Caco-2 (cell line): Measurements from ENCODE around the gene XPC. TPM values are rescaled to one million over a fixed set of nuclear protein-coding genes. Genes with fewer than 3 reads are reported as not detected.

Source experiments
- BruUV-seq: library from RNA; stranded (reverse); fragments of 400-500 nt; replicated peaks from 2 replicates; lab custom pipeline; 2021; lab: Mats Ljungman, UMichigan
- CTCF ChIA-PET: fragments of 300-600 bp; sonication (Branson Sonifier 250); formaldehyde crosslinking; loops from one replicate; lab custom pipeline; 2022; ENCODE audit warnings: antibody characterized with exemption; lab: Charles Lee
- POLR2A ChIA-PET: fragments of 300-600 bp; sonication (Branson Sonifier 250); formaldehyde crosslinking; loops from one replicate; lab custom pipeline; 2022; ENCODE audit warnings: antibody characterized with exemption; lab: Charles Lee
- DNase-seq, 2 experiments: peaks; one replicate each; pipeline versions ENCODE4 v3.0.0 to v3.0.0-alpha.2; 2020 to 2022
- H3K27me3 ChIP-seq: replicated peaks from 2 replicates; pipeline ENCODE4 v1.6.0; 2011; ENCODE audit warnings: low read length; ENCODE audit not compliant: control insufficient read depth, insufficient read depth
- H3K36me3 ChIP-seq: 2 replicates; pipeline ENCODE4 v1.5.1; 2011; ENCODE audit warnings: low read length; ENCODE audit not compliant: control insufficient read depth, insufficient read depth
- H3K4me1 ChIP-seq: fragments of 250-450 bp; sonication (Bioruptor Pico); 2 replicates; pipeline ENCODE4 v1.5.1; 2020; ENCODE audit warnings: mild to moderate bottlenecking
- H3K4me3 ChIP-seq: 2 replicates; pipeline ENCODE4 v1.5.1; 2011; ENCODE audit warnings: low read depth, mild to moderate bottlenecking, control low read depth, low read length
- H3K9me3 ChIP-seq: fragments of 250-450 bp; sonication (Bioruptor Pico); 2 replicates; pipeline ENCODE4 v1.5.1; 2020; ENCODE audit warnings: mild to moderate bottlenecking, moderate library complexity
- H3K27ac Mint-ChIP-seq: one replicate; pipeline ENCODE4 v1.8.0; 2022; ENCODE audit warnings: mixed read lengths; ENCODE audit not compliant: unreplicated experiment
- H3K27me3 Mint-ChIP-seq: one replicate; pipeline ENCODE4 v1.8.0; 2022; ENCODE audit warnings: mixed read lengths; ENCODE audit not compliant: insufficient read depth, unreplicated experiment
- H3K36me3 Mint-ChIP-seq: one replicate; pipeline ENCODE4 v1.8.0; 2022; ENCODE audit warnings: mild to moderate bottlenecking, mixed read lengths; ENCODE audit not compliant: insufficient read depth, unreplicated experiment
- H3K4me1 Mint-ChIP-seq: one replicate; pipeline ENCODE4 v1.8.0; 2022; ENCODE audit warnings: low read depth, mixed read lengths; ENCODE audit not compliant: unreplicated experiment
- H3K4me3 Mint-ChIP-seq: one replicate; pipeline ENCODE4 v1.8.0; 2022; ENCODE audit warnings: mild to moderate bottlenecking, moderate library complexity, mixed read lengths; ENCODE audit not compliant: unreplicated experiment
- H3K9me3 Mint-ChIP-seq: one replicate; pipeline ENCODE4 v1.8.0; 2022; ENCODE audit warnings: mixed read lengths; ENCODE audit not compliant: unreplicated experiment
- intact Hi-C: fragments of 100-400 bp; cut with micrococcal nuclease; formaldehyde crosslinking; loops from one replicate; pipeline ENCODE4 v1.10.0; 2022; ENCODE audit not compliant: unreplicated experiment
- total RNA-seq: library from RNA; stranded (reverse); gene quantifications from 2 replicates; pipeline ENCODE4 v1.2.3, GENCODE V29; 2022
- TF ChIP-seq, protein P1 (sequence below), 2 experiments: fragments of 200-600 bp in 1 of 2; IDR thresholded peaks; 1 replicate in 1 of 2; 2 replicates in 1 of 2; pipeline versions ENCODE4 v1.5.1 to v1.8.0; 2011 to 2022; ENCODE audit warnings: antibody characterized with exemption in 1 of 2, control low read depth in 1 of 2, inconsistent platforms in 1 of 2, low read depth in 1 of 2, low read length in 1 of 2, mild to moderate bottlenecking in 1 of 2, moderate library complexity in 1 of 2; ENCODE audit not compliant: insufficient read depth in 1 of 2, severe bottlenecking in 1 of 2, unreplicated experiment in 1 of 2

The XPC gene
- total RNA-seq, 1 experiment from 2014 or later, result 31.0 TPM

DNA sequence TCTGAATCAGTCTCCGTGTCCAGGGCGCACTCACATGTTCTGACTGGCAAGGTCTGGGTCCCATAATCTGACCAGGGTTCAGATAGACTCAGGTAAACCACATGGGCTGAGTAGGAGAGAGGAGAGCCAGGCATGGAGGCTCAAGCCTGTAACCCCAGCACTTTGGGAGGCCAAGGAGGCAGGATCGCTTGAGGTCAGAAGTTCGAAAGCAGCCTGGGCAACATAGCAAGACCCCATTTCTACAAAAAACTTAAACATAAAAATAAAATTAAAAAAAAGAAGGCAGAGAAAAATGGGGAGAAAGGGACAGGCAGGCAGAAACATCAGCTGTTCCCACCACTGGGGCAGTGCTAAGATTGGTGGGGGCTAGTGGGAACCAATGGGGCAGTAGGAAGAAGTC lies 48.2 kb downstream of the XPC start:
- H3K27me3 Mint-ChIP-seq, result no peaks in the 10 kb centered on the region
- Histone ChIP-seq H3K9me3 (no peaks in the 10 kb centered on the region), H3K4me3 (no peak overlapping the region), H3K36me3 (peaks cover 7% of the 10 kb centered on the region), H3K4me1 (peaks cover 7% of the 10 kb centered on the region; the same call in 1 of the 2 replicates), H3K27me3 (no peaks in the 10 kb centered on the region)
- H3K4me3 Mint-ChIP-seq, result no peak overlapping the region
- no peak for DNase-seq
- BruUV-seq, result no TSS peak
- TF ChIP-seq, protein P1, sequence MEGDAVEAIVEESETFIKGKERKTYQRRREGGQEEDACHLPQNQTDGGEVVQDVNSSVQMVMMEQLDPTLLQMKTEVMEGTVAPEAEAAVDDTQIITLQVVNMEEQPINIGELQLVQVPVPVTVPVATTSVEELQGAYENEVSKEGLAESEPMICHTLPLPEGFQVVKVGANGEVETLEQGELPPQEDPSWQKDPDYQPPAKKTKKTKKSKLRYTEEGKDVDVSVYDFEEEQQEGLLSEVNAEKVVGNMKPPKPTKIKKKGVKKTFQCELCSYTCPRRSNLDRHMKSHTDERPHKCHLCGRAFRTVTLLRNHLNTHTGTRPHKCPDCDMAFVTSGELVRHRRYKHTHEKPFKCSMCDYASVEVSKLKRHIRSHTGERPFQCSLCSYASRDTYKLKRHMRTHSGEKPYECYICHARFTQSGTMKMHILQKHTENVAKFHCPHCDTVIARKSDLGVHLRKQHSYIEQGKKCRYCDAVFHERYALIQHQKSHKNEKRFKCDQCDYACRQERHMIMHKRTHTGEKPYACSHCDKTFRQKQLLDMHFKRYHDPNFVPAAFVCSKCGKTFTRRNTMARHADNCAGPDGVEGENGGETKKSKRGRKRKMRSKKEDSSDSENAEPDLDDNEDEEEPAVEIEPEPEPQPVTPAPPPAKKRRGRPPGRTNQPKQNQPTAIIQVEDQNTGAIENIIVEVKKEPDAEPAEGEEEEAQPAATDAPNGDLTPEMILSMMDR (IDR thresholded peaks at IDR 0.05; ENCODE audit: insufficient read depth in 1 of 2, low read depth in 1 of 2, low read length in 1 of 2, severe bottlenecking in 1 of 2, unreplicated experiment in 1 of 2), result no peak
- ChIA-PET POLR2A (no interaction called here), CTCF (no interaction called here)
- intact Hi-C loops, result no loop called here
- no peak overlapping the region for H3K27ac Mint-ChIP-seq
- H3K4me1 Mint-ChIP-seq, result no peaks in the 10 kb centered on the region
- H3K9me3 Mint-ChIP-seq, result no peaks in the 10 kb centered on the region
- H3K36me3 Mint-ChIP-seq, result peaks cover 36% of the 10 kb centered on the region

DNA sequence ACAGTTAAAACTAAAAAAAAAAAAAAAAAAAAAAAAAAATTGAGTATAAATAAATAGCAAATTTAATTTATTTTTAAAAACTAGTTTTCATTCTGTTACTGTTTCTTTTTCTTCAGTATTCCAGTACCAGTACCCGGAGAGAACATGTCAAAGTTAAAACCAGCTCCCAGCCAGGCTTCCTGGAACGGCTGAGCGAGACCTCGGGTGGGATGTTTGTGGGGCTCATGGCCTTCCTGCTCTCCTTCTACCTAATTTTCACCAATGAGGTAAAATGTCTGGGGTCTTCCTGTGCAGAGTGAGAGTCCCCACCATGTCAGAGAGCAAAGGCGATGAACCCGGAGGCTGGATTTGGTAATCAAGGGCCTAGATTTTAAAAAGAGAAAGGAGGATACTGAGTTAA lies 49.1 kb downstream of the XPC start:
- Mint-ChIP-seq H3K4me1 (no peaks in the 10 kb centered on the region), H3K27me3 (no peaks in the 10 kb centered on the region), H3K9me3 (no peaks in the 10 kb centered on the region), H3K4me3 (no peak overlapping the region), H3K27ac (no peak overlapping the region), H3K36me3 (peaks cover 42% of the 10 kb centered on the region)
- POLR2A ChIA-PET, result interaction anchor here (0.7 kb wide), 1 partner anchor 13 kb away, joined by 7 read pairs; no protein-coding TSS in a partner anchor
- H3K27me3 ChIP-seq, result no peaks in the 10 kb centered on the region
- intact Hi-C loops, result loop anchor here (10.0 kb wide), 1 partner anchor 474 kb away; no protein-coding TSS in a partner anchor
- CTCF ChIA-PET, result no interaction called here
- TF ChIP-seq, protein P1 (IDR thresholded peaks at IDR 0.05; ENCODE audit: insufficient read depth in 1 of 2, low read depth in 1 of 2, low read length in 1 of 2, severe bottlenecking in 1 of 2, unreplicated experiment in 1 of 2), result no peak
- no peak overlapping the region for H3K4me3 ChIP-seq
- peaks cover 6% of the 10 kb centered on the region for H3K36me3 ChIP-seq
- DNase-seq, result no peak
- no TSS peak for BruUV-seq
- H3K4me1 ChIP-seq, result peaks cover 7% of the 10 kb centered on the region; the same call in 1 of the 2 replicates
- no peaks in the 10 kb centered on the region for H3K9me3 ChIP-seq

DNA sequence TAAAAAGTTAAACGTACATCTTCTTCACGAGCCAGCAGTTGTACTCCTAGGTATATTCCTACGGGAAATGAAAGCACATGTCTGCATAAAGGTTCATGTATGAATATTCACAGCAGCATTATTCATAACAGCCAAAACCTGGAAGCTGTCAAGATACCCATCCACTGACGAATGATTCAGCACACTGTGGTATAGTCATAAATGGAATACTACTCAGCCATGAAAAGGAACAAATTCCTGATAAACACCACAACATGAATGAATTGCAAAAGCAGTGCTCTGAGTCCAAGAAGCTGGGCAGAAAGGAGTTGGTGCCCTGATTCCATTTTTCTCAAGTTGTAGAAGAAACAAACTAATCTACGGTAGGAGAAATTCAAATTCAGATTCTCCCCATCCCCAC lies 49.7 kb downstream of the XPC start:
- Mint-ChIP-seq H3K4me1 (no peaks in the 10 kb centered on the region), H3K36me3 (peaks cover 42% of the 10 kb centered on the region), H3K27me3 (no peaks in the 10 kb centered on the region), H3K9me3 (no peaks in the 10 kb centered on the region), H3K4me3 (no peak overlapping the region), H3K27ac (no peak overlapping the region)
- POLR2A ChIA-PET, result no interaction called here
- BruUV-seq, result no TSS peak
- CTCF ChIA-PET, result no interaction called here
- DNase-seq, result no peak
- intact Hi-C loops, result loop anchor here (10.0 kb wide), 1 partner anchor 474 kb away; no protein-coding TSS in a partner anchor
- Histone ChIP-seq H3K9me3 (no peaks in the 10 kb centered on the region), H3K27me3 (no peaks in the 10 kb centered on the region), H3K36me3 (peaks cover 6% of the 10 kb centered on the region), H3K4me1 (peaks cover 9% of the 10 kb centered on the region; the same call in 1 of the 2 replicates), H3K4me3 (no peak overlapping the region)
- TF ChIP-seq, protein P1 (IDR thresholded peaks at IDR 0.05; ENCODE audit: insufficient read depth in 1 of 2, low read depth in 1 of 2, low read length in 1 of 2, severe bottlenecking in 1 of 2, unreplicated experiment in 1 of 2), result no peak
